GM23338 (cell line): ENCODE data around the gene UNC80. TPM values are rescaled to one million over a fixed set of nuclear protein-coding genes. Genes with fewer than 3 reads are reported as not detected.

Source experiments
- ATAC-seq: fragments of 200-7000 bp; cut with Tn5 transposase; 3 replicates; pipeline ENCODE4 v1.9.1; 2020
- DNase-seq: peaks from one replicate; pipeline ENCODE4 v3.0.0-alpha.2; 2015; ENCODE audit warnings: low spot score
- H2AFZ ChIP-seq: fragments of 200-600 bp; sonication (generic); 2 replicates; pipeline ENCODE4 v1.8.0; 2016; ENCODE audit warnings: antibody characterized with exemption, mild to moderate bottlenecking, moderate library complexity
- H3F3A ChIP-seq: fragments of 200-600 bp; sonication (generic); replicated peaks from 2 replicates; pipeline ENCODE4 v1.8.0; 2017; ENCODE audit warnings: antibody characterized with exemption, mixed run types, low read depth
- H3K27ac ChIP-seq: fragments of 200-600 bp; sonication (generic); 2 replicates; pipeline ENCODE4 v1.6.1; 2016; ENCODE audit warnings: low read depth
- H3K27me3 ChIP-seq: fragments of 200-600 bp; sonication (generic); 2 replicates; pipeline ENCODE4 v1.8.0; 2016; ENCODE audit warnings: mild to moderate bottlenecking, mixed run types, moderate library complexity; ENCODE audit not compliant: insufficient read depth
- H3K36me3 ChIP-seq: fragments of 200-600 bp; sonication (generic); 2 replicates; pipeline ENCODE4 v1.8.0; 2016; ENCODE audit warnings: mild to moderate bottlenecking; ENCODE audit not compliant: insufficient read depth
- H3K4me1 ChIP-seq: fragments of 200-600 bp; sonication (generic); 2 replicates; pipeline ENCODE4 v1.8.0; 2016; ENCODE audit warnings: mild to moderate bottlenecking, moderate library complexity; ENCODE audit not compliant: insufficient read depth
- H3K4me2 ChIP-seq: fragments of 200-600 bp; sonication (generic); 2 replicates; pipeline ENCODE4 v1.7.1; 2017; ENCODE audit warnings: mixed run types
- H3K4me3 ChIP-seq: fragments of 200-600 bp; sonication (generic); 2 replicates; pipeline ENCODE4 v1.6.1; 2016; ENCODE audit warnings: mixed run types
- H3K79me2 ChIP-seq: fragments of 200-600 bp; sonication (generic); replicated peaks from 2 replicates; pipeline ENCODE4 v1.8.0; 2017; ENCODE audit warnings: mild to moderate bottlenecking; ENCODE audit not compliant: insufficient read depth
- H3K9me2 ChIP-seq: fragments of 200-600 bp; sonication (generic); 2 replicates; pipeline ENCODE4 v1.8.0; 2017; ENCODE audit not compliant: insufficient read depth
- H4K20me1 ChIP-seq: fragments of 200-600 bp; sonication (generic); replicated peaks from 2 replicates; pipeline ENCODE4 v1.8.0; 2017; ENCODE audit warnings: mild to moderate bottlenecking; ENCODE audit not compliant: insufficient read depth
- H3K27ac Mint-ChIP-seq: 2 replicates; pipeline ENCODE4 v1.8.0; 2020; ENCODE audit warnings: inconsistent platforms, mild to moderate bottlenecking, moderate library complexity, mixed read lengths
- H3K27me3 Mint-ChIP-seq: 3 replicates; pipeline ENCODE4 v1.8.0; 2022; ENCODE audit warnings: low read depth, mild to moderate bottlenecking, moderate library complexity, mixed read lengths, inconsistent platforms; ENCODE audit not compliant: insufficient read depth, poor library complexity
- H3K36me3 Mint-ChIP-seq: 3 replicates; pipeline ENCODE4 v1.8.0; 2021; ENCODE audit warnings: low read depth, mild to moderate bottlenecking, inconsistent platforms, moderate library complexity, mixed read lengths
- H3K4me1 Mint-ChIP-seq: 3 replicates; pipeline ENCODE4 v1.8.0; 2020; ENCODE audit warnings: mild to moderate bottlenecking, inconsistent platforms, mixed read lengths
- H3K4me3 Mint-ChIP-seq: 3 replicates; pipeline ENCODE4 v1.8.0; 2021; ENCODE audit warnings: moderate library complexity, mild to moderate bottlenecking, inconsistent platforms, mixed read lengths
- H3K9me3 Mint-ChIP-seq: 3 replicates; pipeline ENCODE4 v1.8.0; 2020; ENCODE audit warnings: moderate library complexity, mild to moderate bottlenecking, inconsistent platforms, mixed read lengths
- CREB1 ChIP-seq: fragments of 250-450 bp; sonication (Bioruptor Pico); IDR thresholded peaks from 2 replicates; pipeline ENCODE4 v1.5.0; 2020; ENCODE audit warnings: low read depth, mild to moderate bottlenecking, moderate library complexity
- EZH2 ChIP-seq: fragments of 200-600 bp; sonication (generic); IDR thresholded peaks from one replicate; pipeline ENCODE4 v1.8.0; 2017; ENCODE audit warnings: antibody characterized with exemption, mild to moderate bottlenecking, low read depth; ENCODE audit not compliant: unreplicated experiment
- JUNB ChIP-seq: IDR thresholded peaks from one replicate; pipeline ENCODE4 v1.6.1; 2016; ENCODE audit warnings: antibody characterized with exemption; ENCODE audit not compliant: unreplicated experiment
- NANOG ChIP-seq: IDR thresholded peaks from 2 replicates; pipeline ENCODE4 v1.6.1; 2016; ENCODE audit warnings: antibody characterized with exemption, borderline replicate concordance
- POLR2AphosphoS5 ChIP-seq: IDR thresholded peaks from 2 replicates; pipeline ENCODE4 v1.6.1; 2016; ENCODE audit warnings: antibody characterized with exemption, low read depth
- STAT1 ChIP-seq: IDR thresholded peaks from one replicate; pipeline ENCODE4 v1.6.1; 2016; ENCODE audit warnings: antibody characterized with exemption; ENCODE audit not compliant: unreplicated experiment
- ZNF114 ChIP-seq: fragments of 250-450 bp; sonication (Bioruptor Pico); IDR thresholded peaks from 2 replicates; pipeline ENCODE4 v1.5.0; 2020; ENCODE audit warnings: mild to moderate bottlenecking, moderate library complexity
- ZNF331 ChIP-seq: fragments of 250-450 bp; sonication (Bioruptor Pico); IDR thresholded peaks from 2 replicates; pipeline ENCODE4 v1.5.0; 2020; ENCODE audit warnings: low read depth, mild to moderate bottlenecking, moderate library complexity
- polyA plus RNA-seq: library from polyadenylated mRNA; unstranded; fragments of >200 nt; fragmentation: Nextera tagmentation; extraction: Ambion mirVana; gene quantifications from 2 replicates; pipeline ENCODE4 v1.2.1, GENCODE V29; 2016
- total RNA-seq: library from RNA; depleted of rRNA; stranded (reverse); fragments of >200 nt; shearing (Covaris generic); gene quantifications from 2 replicates; pipeline ENCODE4 v1.2.3, GENCODE V29; 2014
- TF ChIP-seq, protein P1 (sequence below): IDR thresholded peaks from 2 replicates; pipeline ENCODE4 v1.6.1; 2016; ENCODE audit warnings: antibody characterized with exemption
- TF ChIP-seq, protein P2 (sequence below), 2 experiments: fragments of 200-600 bp in 1 of 2; sonication (generic) in 1 of 2; conservative IDR thresholded peaks; 2 replicates each; pipeline versions ENCODE4 v1.5.1 to v1.6.1; 2016 to 2017; ENCODE audit warnings: antibody characterized with exemption in 2 of 2, low read depth in 2 of 2, mild to moderate bottlenecking in 2 of 2, moderate library complexity in 1 of 2
- TF ChIP-seq, protein P3 (sequence below): fragments of 250-450 bp; sonication (Bioruptor Pico); IDR thresholded peaks from 2 replicates; pipeline ENCODE4 v1.5.0; 2020; ENCODE audit warnings: mild to moderate bottlenecking, moderate library complexity

The UNC80 gene
- total and polyA plus RNA-seq, 2 experiments from 2014 or later = 0.11 to 1.5 TPM

DNA sequence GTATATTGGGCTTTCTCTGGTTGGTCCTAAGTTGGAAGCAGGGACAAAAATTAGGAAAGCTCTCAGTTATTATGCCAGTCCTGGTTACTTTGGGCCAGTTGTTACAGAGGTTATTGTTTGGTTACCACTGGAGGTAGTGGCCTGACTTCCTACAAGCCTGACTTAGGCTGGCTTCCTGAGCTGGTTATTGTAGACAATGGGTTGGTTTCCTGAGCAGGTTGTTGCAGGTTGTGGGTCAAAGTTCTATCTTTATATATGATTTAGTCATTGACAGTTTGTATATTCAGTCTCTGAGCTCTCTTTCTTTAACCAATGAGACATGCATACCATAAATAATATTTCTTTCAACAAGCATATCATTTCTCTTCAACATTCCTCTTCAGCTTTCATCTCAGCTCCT lies 172.1 kb downstream of the UNC80 start:
- Histone ChIP-seq H3K4me1 (no peaks in the 10 kb centered on the region), H3K27ac (no peak overlapping the region), H3K79me2 (no peaks in the 10 kb centered on the region), H3K4me2 (no peak overlapping the region), H3K36me3 (no peaks in the 10 kb centered on the region), H3F3A (no peaks in the 10 kb centered on the region), H4K20me1 (no peaks in the 10 kb centered on the region), H3K27me3 (no peaks in the 10 kb centered on the region), H2AFZ (0 out of 2 replicates have a peak overlapping the region, but pooled peaks have one; percentile 34), H3K9me2 (0 out of 2 replicates have a peak, but pooled peaks cover 8% of the 10 kb centered on the region), H3K4me3 (no peak overlapping the region)
- ATAC-seq (no peak), DNase-seq (no peak)
- Mint-ChIP-seq H3K4me1 (peaks cover 4% of the 10 kb centered on the region; the same call in 1 of the 3 replicates), H3K36me3 (no peaks in the 10 kb centered on the region), H3K9me3 (no peaks in the 10 kb centered on the region), H3K27ac (no peak overlapping the region), H3K27me3 (peaks cover 3% of the 10 kb centered on the region), H3K4me3 (no peak overlapping the region)
- TF ChIP-seq ZNF331 (CRISPR knock-in tag) = no peak
- no peak for TF ChIP-seq POLR2AphosphoS5
- no peak for TF ChIP-seq CREB1

DNA sequence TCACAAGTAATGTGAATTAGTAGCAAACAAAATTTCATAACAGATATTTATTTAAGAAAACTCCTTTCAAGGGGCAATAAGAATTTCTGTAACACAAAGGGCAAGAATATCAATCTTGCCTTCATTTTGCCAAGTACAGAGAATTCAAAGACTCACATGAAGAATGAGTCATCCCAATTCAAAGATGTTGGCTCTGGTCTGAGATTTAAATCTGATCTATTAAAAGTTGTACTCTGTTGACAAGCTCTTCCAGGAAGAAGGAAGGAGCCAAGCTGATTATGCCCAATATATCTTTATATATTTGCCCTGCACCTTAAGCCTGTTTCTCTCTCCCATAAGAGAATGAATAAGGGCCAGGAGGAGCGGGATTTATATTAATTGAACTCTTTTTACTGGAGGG lies 174.9 kb downstream of the UNC80 start:
- Mint-ChIP-seq H3K36me3 (peaks cover 2% of the 10 kb centered on the region; the same call in 2 of the 3 replicates), H3K4me3 (no peak overlapping the region), H3K27me3 (peaks cover 1% of the 10 kb centered on the region), H3K9me3 (peaks cover 2% of the 10 kb centered on the region; the same call in 1 of the 3 replicates), H3K4me1 (peaks cover 4% of the 10 kb centered on the region; the same call in 1 of the 3 replicates), H3K27ac (no peak overlapping the region)
- H3F3A ChIP-seq = no peaks in the 10 kb centered on the region
- H3K36me3 ChIP-seq = no peaks in the 10 kb centered on the region
- no peak overlapping the region for H3K4me3 ChIP-seq
- H3K79me2 ChIP-seq = no peaks in the 10 kb centered on the region
- DNase-seq = no peak
- 0 out of 2 replicates have a peak, but pooled peaks cover 5% of the 10 kb centered on the region for H3K9me2 ChIP-seq
- no peak overlapping the region for H2AFZ ChIP-seq
- TF ChIP-seq, protein P1, sequence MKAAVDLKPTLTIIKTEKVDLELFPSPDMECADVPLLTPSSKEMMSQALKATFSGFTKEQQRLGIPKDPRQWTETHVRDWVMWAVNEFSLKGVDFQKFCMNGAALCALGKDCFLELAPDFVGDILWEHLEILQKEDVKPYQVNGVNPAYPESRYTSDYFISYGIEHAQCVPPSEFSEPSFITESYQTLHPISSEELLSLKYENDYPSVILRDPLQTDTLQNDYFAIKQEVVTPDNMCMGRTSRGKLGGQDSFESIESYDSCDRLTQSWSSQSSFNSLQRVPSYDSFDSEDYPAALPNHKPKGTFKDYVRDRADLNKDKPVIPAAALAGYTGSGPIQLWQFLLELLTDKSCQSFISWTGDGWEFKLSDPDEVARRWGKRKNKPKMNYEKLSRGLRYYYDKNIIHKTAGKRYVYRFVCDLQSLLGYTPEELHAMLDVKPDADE = no peak
- TF ChIP-seq EZH2 = no peak
- no peak for TF ChIP-seq ZNF114 (CRISPR knock-in tag)
- TF ChIP-seq, protein P2, sequence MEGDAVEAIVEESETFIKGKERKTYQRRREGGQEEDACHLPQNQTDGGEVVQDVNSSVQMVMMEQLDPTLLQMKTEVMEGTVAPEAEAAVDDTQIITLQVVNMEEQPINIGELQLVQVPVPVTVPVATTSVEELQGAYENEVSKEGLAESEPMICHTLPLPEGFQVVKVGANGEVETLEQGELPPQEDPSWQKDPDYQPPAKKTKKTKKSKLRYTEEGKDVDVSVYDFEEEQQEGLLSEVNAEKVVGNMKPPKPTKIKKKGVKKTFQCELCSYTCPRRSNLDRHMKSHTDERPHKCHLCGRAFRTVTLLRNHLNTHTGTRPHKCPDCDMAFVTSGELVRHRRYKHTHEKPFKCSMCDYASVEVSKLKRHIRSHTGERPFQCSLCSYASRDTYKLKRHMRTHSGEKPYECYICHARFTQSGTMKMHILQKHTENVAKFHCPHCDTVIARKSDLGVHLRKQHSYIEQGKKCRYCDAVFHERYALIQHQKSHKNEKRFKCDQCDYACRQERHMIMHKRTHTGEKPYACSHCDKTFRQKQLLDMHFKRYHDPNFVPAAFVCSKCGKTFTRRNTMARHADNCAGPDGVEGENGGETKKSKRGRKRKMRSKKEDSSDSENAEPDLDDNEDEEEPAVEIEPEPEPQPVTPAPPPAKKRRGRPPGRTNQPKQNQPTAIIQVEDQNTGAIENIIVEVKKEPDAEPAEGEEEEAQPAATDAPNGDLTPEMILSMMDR (conservative IDR thresholded peaks at IDR 0.05; ENCODE audit: low read depth in 2 of 2) = no peak
- TF ChIP-seq CREB1 = no peak
- TF ChIP-seq, protein P3, sequence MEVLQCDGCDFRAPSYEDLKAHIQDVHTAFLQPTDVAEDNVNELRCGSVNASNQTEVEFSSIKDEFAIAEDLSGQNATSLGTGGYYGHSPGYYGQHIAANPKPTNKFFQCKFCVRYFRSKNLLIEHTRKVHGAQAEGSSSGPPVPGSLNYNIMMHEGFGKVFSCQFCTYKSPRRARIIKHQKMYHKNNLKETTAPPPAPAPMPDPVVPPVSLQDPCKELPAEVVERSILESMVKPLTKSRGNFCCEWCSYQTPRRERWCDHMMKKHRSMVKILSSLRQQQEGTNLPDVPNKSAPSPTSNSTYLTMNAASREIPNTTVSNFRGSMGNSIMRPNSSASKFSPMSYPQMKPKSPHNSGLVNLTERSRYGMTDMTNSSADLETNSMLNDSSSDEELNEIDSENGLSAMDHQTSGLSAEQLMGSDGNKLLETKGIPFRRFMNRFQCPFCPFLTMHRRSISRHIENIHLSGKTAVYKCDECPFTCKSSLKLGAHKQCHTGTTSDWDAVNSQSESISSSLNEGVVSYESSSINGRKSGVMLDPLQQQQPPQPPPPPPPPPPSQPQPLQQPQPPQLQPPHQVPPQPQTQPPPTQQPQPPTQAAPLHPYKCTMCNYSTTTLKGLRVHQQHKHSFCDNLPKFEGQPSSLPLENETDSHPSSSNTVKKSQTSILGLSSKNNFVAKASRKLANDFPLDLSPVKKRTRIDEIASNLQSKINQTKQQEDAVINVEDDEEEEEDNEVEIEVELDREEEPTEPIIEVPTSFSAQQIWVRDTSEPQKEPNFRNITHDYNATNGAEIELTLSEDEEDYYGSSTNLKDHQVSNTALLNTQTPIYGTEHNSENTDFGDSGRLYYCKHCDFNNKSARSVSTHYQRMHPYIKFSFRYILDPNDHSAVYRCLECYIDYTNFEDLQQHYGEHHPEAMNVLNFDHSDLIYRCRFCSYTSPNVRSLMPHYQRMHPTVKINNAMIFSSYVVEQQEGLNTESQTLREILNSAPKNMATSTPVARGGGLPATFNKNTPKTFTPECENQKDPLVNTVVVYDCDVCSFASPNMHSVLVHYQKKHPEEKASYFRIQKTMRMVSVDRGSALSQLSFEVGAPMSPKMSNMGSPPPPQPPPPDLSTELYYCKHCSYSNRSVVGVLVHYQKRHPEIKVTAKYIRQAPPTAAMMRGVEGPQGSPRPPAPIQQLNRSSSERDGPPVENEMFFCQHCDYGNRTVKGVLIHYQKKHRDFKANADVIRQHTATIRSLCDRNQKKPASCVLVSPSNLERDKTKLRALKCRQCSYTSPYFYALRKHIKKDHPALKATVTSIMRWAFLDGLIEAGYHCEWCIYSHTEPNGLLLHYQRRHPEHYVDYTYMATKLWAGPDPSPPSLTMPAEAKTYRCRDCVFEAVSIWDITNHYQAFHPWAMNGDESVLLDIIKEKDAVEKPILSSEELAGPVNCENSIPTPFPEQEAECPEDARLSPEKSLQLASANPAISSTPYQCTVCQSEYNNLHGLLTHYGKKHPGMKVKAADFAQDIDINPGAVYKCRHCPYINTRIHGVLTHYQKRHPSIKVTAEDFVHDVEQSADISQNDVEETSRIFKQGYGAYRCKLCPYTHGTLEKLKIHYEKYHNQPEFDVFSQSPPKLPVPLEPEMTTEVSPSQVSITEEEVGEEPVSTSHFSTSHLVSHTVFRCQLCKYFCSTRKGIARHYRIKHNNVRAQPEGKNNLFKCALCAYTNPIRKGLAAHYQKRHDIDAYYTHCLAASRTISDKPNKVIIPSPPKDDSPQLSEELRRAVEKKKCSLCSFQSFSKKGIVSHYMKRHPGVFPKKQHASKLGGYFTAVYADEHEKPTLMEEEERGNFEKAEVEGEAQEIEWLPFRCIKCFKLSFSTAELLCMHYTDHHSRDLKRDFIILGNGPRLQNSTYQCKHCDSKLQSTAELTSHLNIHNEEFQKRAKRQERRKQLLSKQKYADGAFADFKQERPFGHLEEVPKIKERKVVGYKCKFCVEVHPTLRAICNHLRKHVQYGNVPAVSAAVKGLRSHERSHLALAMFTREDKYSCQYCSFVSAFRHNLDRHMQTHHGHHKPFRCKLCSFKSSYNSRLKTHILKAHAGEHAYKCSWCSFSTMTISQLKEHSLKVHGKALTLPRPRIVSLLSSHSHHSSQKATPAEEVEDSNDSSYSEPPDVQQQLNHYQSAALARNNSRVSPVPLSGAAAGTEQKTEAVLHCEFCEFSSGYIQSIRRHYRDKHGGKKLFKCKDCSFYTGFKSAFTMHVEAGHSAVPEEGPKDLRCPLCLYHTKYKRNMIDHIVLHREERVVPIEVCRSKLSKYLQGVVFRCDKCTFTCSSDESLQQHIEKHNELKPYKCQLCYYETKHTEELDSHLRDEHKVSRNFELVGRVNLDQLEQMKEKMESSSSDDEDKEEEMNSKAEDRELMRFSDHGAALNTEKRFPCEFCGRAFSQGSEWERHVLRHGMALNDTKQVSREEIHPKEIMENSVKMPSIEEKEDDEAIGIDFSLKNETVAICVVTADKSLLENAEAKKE (CRISPR knock-in tag) = no peak
- no peak for TF ChIP-seq NANOG
- TF ChIP-seq STAT1 = no peak
- TF ChIP-seq JUNB = no peak
- no peaks in the 10 kb centered on the region for H4K20me1 ChIP-seq
- H3K27me3 ChIP-seq = no peaks in the 10 kb centered on the region
- no peak overlapping the region for H3K27ac ChIP-seq
- no peak for ATAC-seq
- H3K4me1 ChIP-seq = no peaks in the 10 kb centered on the region
- H3K4me2 ChIP-seq = no peak overlapping the region
